ENCODE results near the gene MYBBP1A.

MYBBP1A gene

DNA sequence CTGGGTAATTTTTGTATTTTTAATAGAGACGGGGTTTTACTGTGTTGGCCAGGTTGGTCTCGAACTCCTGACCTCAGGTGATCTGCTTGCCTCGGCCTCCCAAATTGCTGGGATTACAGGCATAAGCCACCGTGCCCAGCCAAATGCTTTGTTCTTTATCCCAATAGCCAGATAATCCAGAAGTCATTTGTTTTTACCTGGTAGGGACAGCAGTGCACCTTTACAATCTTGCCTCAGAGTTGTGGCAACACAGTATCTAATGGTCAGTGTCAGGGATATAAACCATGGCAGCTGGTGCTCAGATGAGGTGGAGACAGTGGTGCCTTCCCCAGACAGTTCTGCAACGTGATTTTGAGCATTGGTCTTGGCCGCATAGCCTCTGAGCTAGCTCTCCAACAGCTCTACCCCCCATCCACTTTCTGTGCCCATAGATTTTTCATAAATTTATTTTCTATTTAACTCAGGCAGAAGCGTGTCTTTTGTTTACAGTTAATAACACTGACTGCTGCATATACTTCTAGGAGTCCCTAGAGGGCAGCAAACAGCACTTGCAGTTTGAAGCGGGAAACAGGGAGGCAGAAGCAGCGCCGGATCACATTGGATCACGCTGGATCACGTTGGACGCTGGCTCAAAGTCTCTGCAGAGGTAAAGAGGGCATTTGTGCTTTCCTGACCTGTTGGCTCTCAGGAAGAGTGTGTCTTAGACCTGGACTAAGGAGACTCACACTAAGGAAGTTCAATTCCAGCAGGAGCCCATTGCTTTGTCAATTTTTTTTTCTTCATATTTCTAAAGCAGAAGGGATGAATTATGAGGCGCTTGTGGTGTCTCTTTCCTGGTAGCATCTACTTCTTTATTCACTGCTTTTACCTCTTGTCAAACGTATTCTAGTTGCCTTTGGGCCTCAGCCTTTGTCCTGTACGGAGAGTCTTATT lies 10.3 kb upstream of the MYBBP1A start:
- peak; percentile 71 for DNase-seq

DNA sequence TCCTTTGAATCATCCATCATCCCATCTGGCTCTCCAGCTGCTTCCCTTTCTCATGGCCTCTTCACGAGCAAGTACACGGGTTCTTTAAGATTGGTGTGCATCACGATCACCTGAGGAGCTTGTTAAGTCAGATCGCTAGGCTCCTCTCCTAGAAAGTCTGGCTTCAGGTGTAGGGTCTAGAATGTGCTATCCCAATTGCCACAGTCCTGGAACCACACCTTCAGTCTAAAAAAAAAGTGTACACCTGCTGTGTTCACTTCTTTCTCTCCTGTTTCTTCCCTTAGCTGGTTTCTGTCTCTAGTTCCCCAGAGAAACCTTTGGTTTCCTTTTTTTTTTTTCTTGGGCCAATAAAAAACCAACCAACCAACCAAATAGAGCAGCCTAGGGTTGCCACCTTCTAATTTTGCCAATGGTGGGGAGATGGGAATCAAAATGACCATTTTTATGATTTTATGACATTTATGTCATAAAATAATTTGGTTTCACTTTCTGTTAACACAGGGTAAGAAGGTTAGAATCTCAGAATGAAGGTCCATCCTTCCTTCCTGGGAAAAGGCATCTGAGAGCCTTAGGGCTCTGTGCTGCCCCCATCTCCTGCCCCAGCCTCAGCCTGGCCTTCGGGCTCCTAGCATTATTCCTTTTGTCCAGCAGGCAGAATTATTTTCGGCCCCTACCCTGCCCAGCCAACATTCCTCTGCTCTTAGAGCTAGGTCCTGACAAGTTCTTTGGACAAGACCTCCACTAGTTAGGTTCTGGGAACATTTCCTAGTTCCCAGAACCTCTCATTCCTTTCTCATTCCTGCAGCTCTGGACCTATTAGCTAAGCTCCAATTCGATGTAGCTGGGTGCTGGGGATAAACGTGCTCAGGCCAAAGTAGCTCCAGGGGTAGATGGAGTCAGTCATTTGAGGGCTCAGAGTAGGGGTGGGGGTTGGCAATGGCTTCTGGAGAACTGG lies 7.1 kb upstream of the MYBBP1A start:
- DNase-seq = no peak

DNA sequence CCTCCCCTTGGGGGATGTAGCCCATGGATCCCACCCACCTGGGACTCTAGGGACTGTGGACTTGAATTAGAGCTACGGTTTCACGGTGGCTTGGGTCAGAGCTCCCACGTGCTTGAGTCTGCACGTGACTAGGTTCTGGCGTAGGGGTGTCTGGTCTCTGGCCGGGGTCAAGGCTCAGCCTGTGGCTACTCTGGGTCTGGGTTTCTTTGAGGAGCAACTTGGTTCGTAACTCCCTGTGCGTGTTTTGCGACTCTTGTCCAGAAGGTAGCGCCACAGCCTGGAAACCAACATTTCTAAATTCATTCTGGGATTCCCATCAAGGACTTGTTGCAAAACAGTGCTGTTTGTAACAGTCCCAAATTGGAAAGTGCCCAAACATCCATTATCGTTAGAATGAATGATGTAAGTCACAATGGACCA lies 5.7 kb upstream of the MYBBP1A start:
- no peak for DNase-seq

DNA sequence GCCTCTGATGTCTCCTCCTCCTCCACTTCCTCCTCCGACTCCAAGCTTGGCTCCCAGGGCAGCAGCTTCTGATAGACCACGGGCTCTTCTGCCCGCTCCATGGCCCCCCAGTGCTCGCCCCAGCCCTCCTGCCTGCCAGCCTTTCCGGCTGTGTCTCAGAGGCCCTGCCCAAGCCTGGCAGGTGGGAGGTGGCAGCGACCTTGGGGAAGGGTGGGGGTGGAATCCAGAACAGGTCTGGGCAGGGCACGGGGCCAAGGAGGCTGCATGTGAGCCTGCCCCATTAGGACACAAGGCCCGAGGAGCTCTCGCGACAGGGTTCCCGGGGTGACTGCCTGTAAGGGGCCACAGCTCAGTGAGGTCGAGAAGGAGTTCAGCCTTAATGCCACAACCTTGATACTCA lies 5.2 kb upstream of the MYBBP1A start, which contains the start of gene GGT6:
GGT6 (minus strand) TSS at position 157 of the 400 bp plus-strand sequence; CDS start at position 101, 56 bp downstream.
- no peak for DNase-seq

DNA sequence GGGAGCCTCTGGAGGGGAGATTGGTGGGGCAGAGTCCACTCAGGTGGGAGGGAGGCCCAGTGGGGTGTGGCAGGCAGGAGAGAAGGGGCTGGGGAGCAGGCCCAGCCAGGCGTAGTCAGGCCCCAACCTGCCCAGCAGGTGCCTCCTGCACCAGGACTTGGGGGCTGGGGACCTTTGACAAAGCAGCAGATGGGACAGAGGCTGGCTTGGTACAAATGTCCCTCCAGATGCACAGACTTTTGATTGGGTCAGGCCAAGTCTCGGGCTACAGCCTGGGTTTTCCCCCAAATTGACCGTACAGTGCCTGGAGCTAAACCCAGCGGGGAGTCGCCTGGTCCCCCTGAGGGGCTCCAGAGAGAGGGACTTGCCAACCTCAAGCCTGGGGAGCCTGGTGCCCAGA lies 4.8 kb upstream of the MYBBP1A start:
- DNase-seq = no peak

DNA sequence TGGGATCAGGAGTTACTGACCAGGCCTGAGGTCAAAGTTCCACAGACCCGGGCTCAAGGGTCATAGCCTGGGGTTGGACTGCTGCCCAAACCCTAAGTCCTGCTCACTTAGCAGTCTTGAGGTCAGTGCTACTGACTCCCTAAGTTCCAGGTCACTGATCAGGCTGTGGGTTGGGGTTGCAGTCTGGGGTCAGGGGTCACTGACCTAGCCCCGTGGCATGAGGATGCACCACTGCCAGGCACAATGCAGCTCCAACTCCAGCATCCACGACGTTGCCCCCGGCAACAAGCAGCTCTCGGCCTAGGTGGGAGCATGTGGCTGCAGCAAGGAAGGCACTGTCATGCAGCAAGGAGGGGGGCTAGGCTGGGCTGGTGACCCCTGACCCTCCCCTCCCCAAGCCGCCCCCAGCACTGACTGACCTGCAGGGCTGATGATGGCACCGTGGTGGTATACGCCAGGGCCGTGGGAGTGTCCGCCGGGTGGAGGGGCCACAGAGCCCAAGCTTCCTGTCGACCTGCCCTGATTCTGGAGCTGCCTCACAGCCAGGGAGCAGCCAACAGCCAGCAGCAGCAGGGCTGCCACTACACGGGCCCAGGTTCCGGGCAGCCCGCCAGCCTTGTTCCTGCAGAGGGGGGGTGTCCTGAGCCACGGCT lies 4.1 kb upstream of the MYBBP1A start:
- DNase-seq = no peak

DNA sequence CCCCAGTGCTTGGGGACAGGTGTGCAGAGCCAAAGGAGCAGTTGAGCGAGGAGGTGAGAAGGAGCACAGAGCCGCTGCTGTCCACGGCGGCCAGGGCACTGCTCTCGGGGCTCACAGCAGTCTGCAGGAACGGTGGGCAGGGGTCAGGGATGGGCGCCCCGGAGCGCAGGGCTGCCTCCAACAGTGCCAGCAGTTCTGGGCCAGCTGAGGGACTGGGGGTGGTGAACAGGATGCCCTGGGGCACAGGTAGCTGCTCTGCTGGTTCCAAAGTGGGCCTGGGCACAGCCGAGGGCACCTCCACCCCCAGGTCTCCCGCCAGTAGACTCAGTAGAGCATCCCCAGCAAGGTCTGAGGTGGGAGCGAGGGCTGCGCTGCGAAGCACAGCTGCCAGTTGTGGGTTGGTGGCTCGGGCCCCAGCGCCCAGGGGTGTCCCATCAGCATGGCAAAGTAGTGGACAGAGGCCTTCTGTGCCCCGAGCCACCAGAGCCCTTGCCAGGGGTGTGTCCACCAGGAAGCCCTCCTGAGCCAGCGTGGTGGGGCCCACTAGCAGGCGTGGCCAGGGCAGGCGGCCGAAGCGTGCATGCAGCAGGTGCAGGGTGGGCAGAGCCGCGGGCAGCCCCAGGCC lies 3.3 kb upstream of the MYBBP1A start:
- no peak for DNase-seq

DNA sequence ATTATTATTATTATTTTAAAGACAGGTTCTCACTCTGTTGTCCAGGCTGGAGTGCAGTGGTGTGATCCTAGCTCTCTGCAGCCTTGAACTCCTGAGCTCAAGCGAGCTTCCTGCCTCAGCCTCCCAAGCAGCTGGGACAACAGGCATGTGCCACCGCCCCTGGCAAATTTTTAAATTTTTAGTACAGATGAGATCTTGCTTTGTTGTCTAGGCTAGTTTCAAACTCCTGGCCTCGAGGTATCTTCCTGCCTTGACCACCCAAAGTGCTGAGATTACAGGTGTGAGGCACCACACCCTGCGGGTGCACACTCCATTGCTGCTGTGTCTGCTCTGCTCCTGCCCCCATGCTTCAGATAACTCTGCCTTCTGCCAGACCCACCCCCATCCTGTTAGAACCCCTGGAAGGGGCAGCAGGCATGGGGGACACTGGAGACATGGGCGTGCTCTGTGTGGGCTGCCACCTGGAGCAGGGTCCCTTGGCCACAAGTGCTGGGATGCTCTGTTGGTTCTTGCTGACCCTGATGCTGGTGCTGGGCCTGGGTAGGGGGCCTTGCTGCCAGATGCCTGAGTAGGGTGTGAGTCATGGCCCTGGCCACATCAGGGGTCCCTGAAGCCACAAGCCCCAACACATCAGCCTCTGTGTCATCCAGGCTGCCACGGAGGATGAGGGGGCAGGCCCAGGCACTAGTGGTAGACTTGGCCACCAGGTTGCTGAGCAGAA lies 2.6 kb upstream of the MYBBP1A start:
- DNase-seq = no peak

DNA sequence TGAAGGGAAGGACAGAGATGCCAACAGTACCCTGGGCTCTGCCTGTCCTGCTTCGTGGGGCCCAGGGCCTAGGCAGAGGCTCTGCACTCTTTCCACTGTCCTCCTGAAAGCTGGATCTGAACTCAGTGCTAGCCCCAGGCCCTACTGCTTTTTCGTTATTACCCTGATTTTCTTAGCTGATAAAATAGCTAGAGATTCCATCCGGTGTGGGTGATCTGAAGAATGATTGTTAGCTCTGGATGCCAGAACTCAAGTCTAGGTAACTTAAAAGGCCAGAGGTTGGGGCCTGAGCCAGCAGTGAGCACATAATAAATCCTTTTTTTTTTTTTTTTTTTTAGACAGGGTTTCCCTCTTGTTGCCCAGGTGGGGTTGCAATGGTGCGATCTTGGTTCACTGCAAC lies 1.8 kb upstream of the MYBBP1A start:
- no peak for DNase-seq

DNA sequence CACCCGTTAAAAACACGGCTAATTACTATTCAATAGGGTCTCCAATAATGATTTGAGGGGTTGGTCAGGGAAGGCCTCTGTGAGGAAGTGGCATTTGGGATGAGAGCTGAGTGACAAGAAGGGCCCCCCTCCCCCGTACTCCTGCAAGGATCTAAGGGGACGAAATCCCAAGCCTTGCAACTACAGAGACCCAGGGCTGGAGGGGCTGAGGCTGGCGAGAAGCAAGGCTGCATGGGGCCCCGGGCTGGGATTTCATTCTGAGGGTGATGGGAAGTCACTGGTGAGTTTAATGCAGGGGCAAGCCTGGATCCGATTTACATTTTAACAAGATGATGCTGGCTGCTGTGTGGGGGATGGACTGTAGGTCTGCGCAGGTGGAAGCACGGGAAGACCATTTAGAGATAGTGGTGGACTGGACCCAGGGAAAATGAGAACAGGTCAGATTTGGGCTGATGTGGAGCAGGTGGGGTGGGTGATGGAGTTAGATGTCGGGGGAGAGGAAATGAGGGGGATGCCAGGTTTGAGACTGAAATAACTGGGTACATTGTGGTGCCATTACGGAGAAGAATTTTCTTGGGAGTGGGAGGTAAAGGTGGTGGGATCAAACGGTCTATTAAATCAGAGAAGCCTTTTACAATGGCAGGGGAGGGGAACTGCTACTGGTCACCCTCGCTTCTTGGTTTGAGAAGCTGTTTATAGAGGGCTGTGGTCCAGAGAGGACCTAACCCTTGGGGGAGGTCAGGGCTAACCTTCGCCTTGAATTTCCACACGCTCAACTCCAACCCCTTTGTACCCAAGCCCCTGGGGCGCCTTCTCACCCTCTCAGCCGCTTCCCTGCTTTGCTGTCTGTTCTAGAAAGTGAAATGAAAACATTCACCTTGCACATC lies 932 bp upstream of the MYBBP1A start:
- DNase-seq = no peak

DNA sequence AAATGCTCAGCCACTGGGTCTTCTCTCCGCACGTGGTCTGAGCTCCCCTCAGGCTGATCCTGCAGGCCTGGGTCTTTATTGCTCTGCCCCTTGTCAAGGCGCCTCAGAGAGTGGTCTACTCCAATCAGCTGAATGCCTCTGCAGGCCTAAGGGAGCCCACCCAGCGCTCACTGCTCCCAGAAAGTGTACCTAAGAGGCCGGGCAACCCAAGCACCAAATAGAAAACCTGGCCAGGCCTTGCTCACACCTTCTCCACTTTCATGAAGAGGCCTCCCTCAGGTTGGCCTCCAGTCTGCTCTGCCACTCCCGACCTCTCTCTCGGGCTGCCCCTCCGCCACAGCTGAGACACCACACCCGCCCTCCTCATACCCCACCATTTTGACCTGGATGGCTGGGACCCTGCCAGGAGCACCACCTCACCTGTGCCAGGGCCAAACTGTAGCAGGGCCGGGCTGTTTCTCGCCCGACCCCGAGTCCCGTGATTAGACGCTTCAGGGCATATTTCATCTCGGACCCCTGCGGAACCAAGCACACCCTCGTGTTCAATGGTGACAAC lies 665 bp downstream of the MYBBP1A start:
- DNase-seq = peak; percentile 37

DNA sequence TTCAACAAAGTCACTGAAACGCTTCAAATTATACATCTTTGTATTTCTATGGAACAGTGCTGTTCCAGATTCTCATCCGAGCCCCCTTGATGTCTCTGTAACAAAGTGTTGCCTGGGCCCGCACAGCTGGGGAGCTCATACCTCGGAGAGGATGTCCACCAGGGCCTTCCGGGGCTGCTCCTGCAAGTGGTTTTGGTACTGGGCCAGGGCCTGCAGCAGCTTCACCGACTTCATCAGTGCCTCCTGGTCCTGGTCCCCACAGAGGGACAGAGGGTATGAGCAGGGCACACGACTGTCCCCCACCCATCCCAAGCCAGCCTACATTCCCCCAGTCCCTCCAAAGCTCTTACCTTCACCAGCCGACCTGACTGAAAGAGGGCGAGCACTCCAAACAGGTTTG lies 1.5 kb downstream of the MYBBP1A start:
- DNase-seq = no peak

DNA sequence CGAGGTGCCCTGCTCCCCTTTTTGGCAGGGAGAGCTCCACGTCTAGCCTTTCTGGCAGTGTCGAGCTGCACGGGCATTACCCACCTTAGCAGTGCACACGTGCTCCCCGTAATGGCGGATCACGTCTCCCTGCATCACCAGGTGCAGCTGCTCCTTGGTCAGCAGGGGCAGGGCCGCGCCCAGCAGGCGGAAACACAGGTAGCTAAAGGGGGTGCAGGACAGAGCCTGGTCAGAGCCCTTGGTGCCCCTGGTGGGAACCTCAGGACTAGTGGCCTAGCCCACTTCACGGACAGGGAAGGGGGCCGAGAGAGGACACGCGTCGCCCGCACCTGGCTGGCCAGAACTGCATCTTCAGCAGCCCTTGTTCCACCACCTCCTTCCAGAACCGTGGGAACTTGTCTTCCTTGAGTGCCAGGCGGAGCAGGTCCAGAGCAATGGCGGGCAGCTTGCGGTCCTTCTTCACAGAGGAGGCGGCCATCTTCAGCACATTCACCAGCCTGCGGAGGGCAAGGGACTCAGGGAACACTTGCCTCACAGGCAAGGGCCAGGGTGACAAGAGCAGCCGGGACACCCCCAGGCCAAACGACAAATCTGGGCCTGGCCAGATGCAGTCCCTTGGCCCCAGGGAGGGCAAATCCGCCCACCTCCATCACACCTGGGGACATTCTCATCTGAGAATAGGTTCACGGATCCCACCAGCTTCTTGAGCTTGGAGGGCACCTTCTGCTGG lies 3.2 kb downstream of the MYBBP1A start:
- no peak for DNase-seq

DNA sequence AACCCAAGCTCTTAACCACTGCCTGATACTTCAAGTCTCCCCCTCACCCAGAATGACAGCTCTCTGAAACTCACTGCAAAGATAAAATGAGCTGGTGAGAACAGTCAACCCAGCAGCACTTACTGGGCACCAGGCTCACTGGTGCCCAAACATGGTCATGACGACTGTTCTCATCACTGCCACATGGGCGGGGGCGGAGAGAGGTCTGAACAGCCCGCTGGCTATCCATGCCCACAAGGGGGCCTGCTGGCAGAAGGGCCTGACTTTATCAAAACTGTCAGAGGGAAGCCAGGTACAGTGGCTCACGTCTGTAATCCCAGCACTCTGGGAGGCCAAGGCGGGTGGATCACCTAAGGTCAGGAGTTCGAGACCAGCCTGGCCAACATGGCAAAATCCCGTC lies 4.0 kb downstream of the MYBBP1A start:
- DNase-seq = peak; percentile 42

DNA sequence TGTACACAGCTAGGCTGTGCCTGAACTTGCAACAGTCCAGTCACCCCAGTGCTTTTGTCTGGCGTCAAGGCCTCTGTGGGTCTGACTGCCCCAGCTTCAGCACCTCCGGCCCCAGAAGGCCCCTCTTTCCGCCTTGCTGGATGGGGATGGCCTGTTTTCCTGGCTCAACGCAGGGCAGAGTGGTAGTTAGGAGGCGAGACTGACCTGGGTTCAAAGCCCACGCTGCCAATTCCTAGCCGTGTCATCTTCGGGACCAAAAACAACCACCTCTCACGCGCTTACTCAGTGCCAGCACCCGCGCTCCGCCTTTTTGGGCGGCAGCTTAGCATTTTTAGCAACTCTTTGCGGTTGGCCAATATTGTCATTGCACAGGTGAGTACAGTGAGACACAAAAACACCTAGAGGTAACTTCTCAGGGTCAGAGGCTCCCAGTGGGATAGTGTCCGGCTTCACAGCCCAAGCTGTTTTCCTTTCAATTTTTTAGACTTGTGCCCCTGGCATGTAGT lies 4.6 kb downstream of the MYBBP1A start:
- DNase-seq = no peak

DNA sequence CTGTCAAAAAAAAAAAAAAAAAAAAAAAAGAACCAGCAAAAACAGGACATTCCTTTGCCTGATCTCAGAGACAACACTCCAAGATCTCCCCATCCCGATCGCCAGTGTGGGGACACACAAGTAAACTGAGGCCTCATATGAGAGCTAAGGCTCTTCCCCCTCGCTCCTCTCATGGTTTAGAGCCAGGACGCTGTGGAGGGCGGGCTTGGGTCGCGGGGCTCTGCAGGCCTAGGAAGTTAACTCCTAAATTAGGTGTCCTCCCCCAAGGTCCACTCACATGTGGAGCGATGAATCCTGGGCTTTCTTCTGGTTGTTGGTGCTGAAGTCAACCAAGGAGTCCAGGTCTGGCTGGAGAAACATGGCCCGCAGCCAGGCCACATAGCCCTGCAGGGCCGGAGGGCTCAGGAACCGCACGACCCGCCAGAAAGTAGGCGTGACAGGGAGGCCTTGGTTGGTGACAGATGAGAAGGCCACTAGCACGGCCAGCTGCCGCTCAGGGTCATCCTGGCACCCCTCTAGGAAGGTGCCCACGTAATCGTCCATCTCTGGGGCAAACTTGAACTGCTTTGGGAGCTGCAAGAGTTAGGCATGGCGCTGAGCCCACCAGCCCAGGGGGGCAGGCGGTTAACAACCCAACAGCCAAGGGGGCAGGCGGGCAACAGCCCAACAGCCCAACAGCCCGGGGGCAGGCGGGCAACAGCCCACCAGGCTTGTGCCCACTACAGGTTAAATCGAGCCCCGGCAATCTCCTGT lies 5.2 kb downstream of the MYBBP1A start:
- DNase-seq = no peak

DNA sequence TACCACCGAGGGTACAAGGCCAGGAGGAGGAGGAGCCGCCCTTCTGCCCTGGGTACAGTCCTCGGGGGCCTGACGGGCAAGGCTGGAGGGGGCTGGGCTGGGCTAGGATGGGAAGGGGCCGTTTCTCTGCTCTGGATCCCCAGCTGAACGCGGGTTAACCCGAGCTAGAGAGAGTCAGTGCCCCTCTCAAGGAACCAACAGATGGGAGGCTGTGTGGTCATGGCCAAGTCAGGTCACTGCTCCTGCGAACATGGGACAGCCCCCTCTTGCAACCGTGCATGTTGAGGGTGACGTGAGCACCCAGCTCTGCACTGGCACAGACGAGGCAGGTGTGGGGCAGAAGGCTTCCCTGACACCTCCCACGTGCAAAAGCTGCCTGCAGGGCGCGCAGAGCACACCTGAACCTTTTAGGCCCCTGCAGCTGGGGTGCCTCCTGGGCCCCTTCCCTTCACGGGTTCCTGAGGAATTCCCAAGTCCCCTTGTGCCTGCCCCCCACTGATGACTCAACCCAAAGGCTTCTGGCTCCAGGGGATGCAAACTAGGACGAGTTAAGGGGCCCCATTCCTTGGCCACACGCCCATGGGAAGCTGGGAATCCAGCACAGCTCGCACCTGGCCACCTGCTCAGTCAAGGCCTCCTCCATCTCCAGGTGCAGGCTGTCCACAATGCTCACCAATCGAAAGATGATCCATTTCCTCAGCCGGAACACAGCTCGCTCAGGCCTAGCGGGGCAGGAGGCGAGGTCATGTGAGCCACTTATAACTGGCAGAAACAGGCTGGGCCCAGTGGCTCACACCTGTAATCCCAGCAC lies 6.3 kb downstream of the MYBBP1A start:
- DNase-seq = no peak

DNA sequence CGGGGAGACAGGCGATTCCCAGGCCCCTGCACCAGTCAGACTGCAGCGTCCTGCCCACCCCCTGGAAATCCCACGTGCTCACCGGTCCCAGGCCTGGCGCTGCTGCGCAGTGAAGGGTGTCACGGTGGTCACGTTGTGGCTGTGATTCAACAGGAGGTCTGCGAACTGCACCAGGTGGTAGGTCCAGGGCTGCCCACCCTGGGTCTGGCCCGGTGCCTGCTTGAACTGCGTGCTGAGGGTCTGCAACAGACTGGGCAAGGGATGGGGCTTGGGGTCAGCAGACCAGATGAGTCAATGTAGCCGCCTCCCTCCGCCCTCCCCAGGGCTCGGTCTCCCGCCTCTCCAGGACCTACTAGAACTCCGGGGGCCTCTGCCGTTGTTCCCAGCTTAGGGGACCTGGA lies 7.1 kb downstream of the MYBBP1A start:
- no peak for DNase-seq
